ENCODE measurements around the gene MYO7A.

MYO7A gene

DNA sequence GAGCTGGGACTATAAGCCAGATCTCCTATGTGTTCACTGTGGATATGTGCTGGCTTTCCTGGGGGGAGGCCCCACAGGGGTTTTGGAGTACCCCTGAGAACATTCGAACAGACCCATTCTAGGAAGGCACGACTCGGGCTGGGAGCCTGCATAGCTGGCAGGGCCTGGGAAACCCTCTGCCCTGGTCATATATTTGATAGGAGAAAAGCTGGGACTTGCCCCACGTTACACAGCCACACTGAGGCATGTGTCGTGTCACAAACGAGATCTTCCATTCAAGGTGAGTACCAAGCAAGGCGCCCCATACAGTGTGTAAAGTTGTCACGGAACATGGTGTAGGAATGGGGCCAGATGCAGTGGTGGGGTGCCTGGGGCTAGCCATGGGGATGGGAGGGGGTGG, 11.2 kb downstream of the MYO7A start:
- Histone ChIP-seq H2AFZ (ENCODE audit: low read length) (no peak overlapping the region), H3K36me3 (ENCODE audit: insufficient read depth, low read length) (no peaks in the 10 kb centered on the region), H3F3A (ENCODE audit: low read depth) (no peaks in the 10 kb centered on the region), H4K20me1 (ENCODE audit: insufficient read depth, low read length, poor library complexity, severe bottlenecking) (no peaks in the 10 kb centered on the region), H3K9me2 (replicated peaks; ENCODE audit: low read depth, low read length) (no peaks in the 10 kb centered on the region), H3K4me3 (ENCODE audit: low read length, poor library complexity, severe bottlenecking) (no peak overlapping the region), H3K9ac (ENCODE audit: low read depth, low read length, poor library complexity, severe bottlenecking) (no peak overlapping the region), H3K79me2 (ENCODE audit: insufficient read depth, low read length) (no peaks in the 10 kb centered on the region), H3K4me1 (ENCODE audit: insufficient read depth, low read length, poor library complexity, severe bottlenecking) (peaks cover 33% of the 10 kb centered on the region), H3K27me3 (ENCODE audit: insufficient read depth, low read length, poor library complexity, severe bottlenecking) (no peaks in the 10 kb centered on the region), H3K9me3 (ENCODE audit: insufficient read depth, low read depth, low read length) (no peaks in the 10 kb centered on the region), H3K4me2 (ENCODE audit: low read depth, low read length, poor library complexity, severe bottlenecking) (no peak overlapping the region)
- TF ChIP-seq EZH2phosphoT487 (IDR thresholded peaks at IDR 0.05; ENCODE audit: borderline replicate concordance): no peak
- TF ChIP-seq, protein P1, sequence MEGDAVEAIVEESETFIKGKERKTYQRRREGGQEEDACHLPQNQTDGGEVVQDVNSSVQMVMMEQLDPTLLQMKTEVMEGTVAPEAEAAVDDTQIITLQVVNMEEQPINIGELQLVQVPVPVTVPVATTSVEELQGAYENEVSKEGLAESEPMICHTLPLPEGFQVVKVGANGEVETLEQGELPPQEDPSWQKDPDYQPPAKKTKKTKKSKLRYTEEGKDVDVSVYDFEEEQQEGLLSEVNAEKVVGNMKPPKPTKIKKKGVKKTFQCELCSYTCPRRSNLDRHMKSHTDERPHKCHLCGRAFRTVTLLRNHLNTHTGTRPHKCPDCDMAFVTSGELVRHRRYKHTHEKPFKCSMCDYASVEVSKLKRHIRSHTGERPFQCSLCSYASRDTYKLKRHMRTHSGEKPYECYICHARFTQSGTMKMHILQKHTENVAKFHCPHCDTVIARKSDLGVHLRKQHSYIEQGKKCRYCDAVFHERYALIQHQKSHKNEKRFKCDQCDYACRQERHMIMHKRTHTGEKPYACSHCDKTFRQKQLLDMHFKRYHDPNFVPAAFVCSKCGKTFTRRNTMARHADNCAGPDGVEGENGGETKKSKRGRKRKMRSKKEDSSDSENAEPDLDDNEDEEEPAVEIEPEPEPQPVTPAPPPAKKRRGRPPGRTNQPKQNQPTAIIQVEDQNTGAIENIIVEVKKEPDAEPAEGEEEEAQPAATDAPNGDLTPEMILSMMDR (conservative IDR thresholded peaks at IDR 0.05; ENCODE audit: low read length): no peak

DNA sequence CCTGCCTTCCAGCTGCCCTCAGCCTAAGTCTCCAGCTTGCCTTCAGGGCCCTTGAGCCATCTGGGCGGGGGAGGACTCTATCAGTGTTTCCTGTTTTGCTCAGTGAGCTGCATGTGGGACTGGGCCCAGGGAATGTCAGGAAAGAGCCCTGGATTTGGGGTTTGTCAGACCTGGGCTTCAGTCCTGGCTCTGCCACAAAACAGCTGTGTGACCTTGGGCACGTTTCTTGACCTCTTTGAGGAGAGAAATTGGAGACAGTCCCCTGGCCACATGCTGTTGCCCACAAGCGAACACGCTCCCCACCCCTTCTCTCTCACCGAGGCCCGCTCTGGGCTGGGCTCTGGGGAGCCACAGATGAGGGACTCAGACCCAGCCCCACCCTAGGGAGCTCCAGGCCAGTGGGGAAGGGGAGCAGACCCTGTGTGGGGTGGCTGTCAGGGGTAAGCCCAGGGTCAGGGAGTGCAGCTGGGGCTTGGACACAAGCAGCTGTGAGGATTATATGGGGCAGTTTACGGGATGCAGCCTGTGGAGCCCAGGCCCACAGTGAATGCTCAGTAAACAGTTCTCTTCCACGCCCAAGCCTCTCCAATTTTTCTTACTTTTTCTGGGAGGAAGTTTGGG, 12.3 kb downstream of the MYO7A start:
- H3K27me3 ChIP-seq (ENCODE audit: insufficient read depth, low read length, poor library complexity, severe bottlenecking): no peaks in the 10 kb centered on the region
- H3K4me2 ChIP-seq (ENCODE audit: low read depth, low read length, poor library complexity, severe bottlenecking): no peak overlapping the region
- no peak overlapping the region for H3K9ac ChIP-seq (ENCODE audit: low read depth, low read length, poor library complexity, severe bottlenecking)
- H3K79me2 ChIP-seq (ENCODE audit: insufficient read depth, low read length): no peaks in the 10 kb centered on the region
- H3K4me3 ChIP-seq (ENCODE audit: low read length, poor library complexity, severe bottlenecking): no peak overlapping the region
- H2AFZ ChIP-seq (ENCODE audit: low read length): no peak overlapping the region
- H3F3A ChIP-seq (ENCODE audit: low read depth): no peaks in the 10 kb centered on the region
- H3K9me2 ChIP-seq (replicated peaks; ENCODE audit: low read depth, low read length): no peaks in the 10 kb centered on the region
- H3K36me3 ChIP-seq (ENCODE audit: insufficient read depth, low read length): no peaks in the 10 kb centered on the region
- H3K4me1 ChIP-seq (ENCODE audit: insufficient read depth, low read length, poor library complexity, severe bottlenecking): peaks cover 33% of the 10 kb centered on the region
- H3K9me3 ChIP-seq (ENCODE audit: insufficient read depth, low read depth, low read length): no peaks in the 10 kb centered on the region
- TF ChIP-seq, protein P1 (conservative IDR thresholded peaks at IDR 0.05; ENCODE audit: low read length): no peak
- no peak for TF ChIP-seq EZH2phosphoT487 (IDR thresholded peaks at IDR 0.05; ENCODE audit: borderline replicate concordance)
- H4K20me1 ChIP-seq (ENCODE audit: insufficient read depth, low read length, poor library complexity, severe bottlenecking): no peaks in the 10 kb centered on the region

DNA sequence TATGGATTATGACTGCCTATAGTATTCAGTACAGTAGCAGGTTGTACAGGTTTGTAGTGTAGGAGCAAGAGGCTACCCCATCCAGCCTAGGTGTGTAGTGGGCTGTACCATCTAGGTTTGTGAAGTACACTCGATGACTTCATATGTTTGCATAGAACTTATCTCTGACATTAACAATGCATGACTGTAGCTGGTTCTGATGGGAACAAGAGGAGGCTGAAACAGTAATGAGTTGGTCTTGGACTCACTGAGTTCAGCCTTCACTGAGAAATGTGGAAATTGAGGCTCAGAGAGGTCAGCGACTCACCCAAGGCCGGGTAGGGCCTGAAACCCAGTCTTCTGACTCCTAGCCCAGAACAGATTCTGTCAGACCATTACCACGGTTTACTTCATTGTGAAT, 13.0 kb downstream of the MYO7A start:
- no peaks in the 10 kb centered on the region for H3K9me2 ChIP-seq (replicated peaks; ENCODE audit: low read depth, low read length)
- H3K36me3 ChIP-seq (ENCODE audit: insufficient read depth, low read length): no peaks in the 10 kb centered on the region
- H3F3A ChIP-seq (ENCODE audit: low read depth): no peaks in the 10 kb centered on the region
- H3K9ac ChIP-seq (ENCODE audit: low read depth, low read length, poor library complexity, severe bottlenecking): no peak overlapping the region
- TF ChIP-seq, protein P1 (conservative IDR thresholded peaks at IDR 0.05; ENCODE audit: low read length): no peak
- no peak for TF ChIP-seq EZH2phosphoT487 (IDR thresholded peaks at IDR 0.05; ENCODE audit: borderline replicate concordance)
- H3K9me3 ChIP-seq (ENCODE audit: insufficient read depth, low read depth, low read length): no peaks in the 10 kb centered on the region
- peaks cover 33% of the 10 kb centered on the region for H3K4me1 ChIP-seq (ENCODE audit: insufficient read depth, low read length, poor library complexity, severe bottlenecking)
- no peak overlapping the region for H2AFZ ChIP-seq (ENCODE audit: low read length)
- H3K79me2 ChIP-seq (ENCODE audit: insufficient read depth, low read length): no peaks in the 10 kb centered on the region
- no peak overlapping the region for H3K4me2 ChIP-seq (ENCODE audit: low read depth, low read length, poor library complexity, severe bottlenecking)
- H3K27me3 ChIP-seq (ENCODE audit: insufficient read depth, low read length, poor library complexity, severe bottlenecking): no peaks in the 10 kb centered on the region
- no peaks in the 10 kb centered on the region for H4K20me1 ChIP-seq (ENCODE audit: insufficient read depth, low read length, poor library complexity, severe bottlenecking)
- H3K4me3 ChIP-seq (ENCODE audit: low read length, poor library complexity, severe bottlenecking): no peak overlapping the region

Measured in Loucy (cell line).